HG02943 (cell line): Measurements from ENCODE around the gene ISM1.

Experiments
- ATAC-seq: cut with Tn5 transposase; IDR thresholded peaks from one replicate; pipeline ENCODE4 v1.9.1; 2021; ENCODE audit warnings: mild to moderate bottlenecking, low read depth, moderate library complexity; ENCODE audit not compliant: unreplicated experiment

Gene ISM1

GRCh38 chr20:13302647-13303450 is 81.8 kb downstream of the ISM1 start:
- ATAC-seq: peak; percentile 72

- ATAC-seq: no peak
Measured at GRCh38 chr20:13305284-13305683, 84.2 kb downstream of the ISM1 start.

- no peak for ATAC-seq
Measured at GRCh38 chr20:13307562-13308163, 86.6 kb downstream of the ISM1 start.

GRCh38 chr20:13312300-13312699 is 91.2 kb downstream of the ISM1 start:
- no peak for ATAC-seq

GRCh38 chr20:13313201-13313600 is 92.1 kb downstream of the ISM1 start:
- no peak for ATAC-seq

- no peak for ATAC-seq
Measured at GRCh38 chr20:13317439-13317838, 96.4 kb downstream of the ISM1 start.

- ATAC-seq: no peak
Measured at GRCh38 chr20:13318871-13319521, 97.9 kb downstream of the ISM1 start.

GRCh38 chr20:13320702-13321101 is 99.6 kb downstream of the ISM1 start:
- no peak for ATAC-seq

GRCh38 chr20:13321416-13321815 is 100.3 kb downstream of the ISM1 start:
- no peak for ATAC-seq

- ATAC-seq: no peak
Measured at GRCh38 chr20:13322198-13322597, 101.1 kb downstream of the ISM1 start.

GRCh38 chr20:13322621-13323020 is 101.5 kb downstream of the ISM1 start:
- no peak for ATAC-seq

- no peak for ATAC-seq
Measured at GRCh38 chr20:13325033-13325432, 104.0 kb downstream of the ISM1 start.

GRCh38 chr20:13325796-13326340 is 104.8 kb downstream of the ISM1 start:
- no peak for ATAC-seq

GRCh38 chr20:13331536-13331935 is 110.5 kb downstream of the ISM1 start:
- ATAC-seq: no peak

- ATAC-seq: no peak
Measured at GRCh38 chr20:13333036-13333435, 112.0 kb downstream of the ISM1 start.

GRCh38 chr20:13333793-13334192 is 112.7 kb downstream of the ISM1 start:
- no peak for ATAC-seq

- ATAC-seq: peak; percentile 50
Measured at GRCh38 chr20:13336308-13337089, 115.4 kb downstream of the ISM1 start.

- ATAC-seq: no peak
Measured at GRCh38 chr20:13337090-13337784, 116.2 kb downstream of the ISM1 start.

GRCh38 chr20:13338097-13338661 is 117.1 kb downstream of the ISM1 start:
- ATAC-seq: no peak

- ATAC-seq: no peak
Measured at GRCh38 chr20:13338999-13339411, 117.9 kb downstream of the ISM1 start.
